Heart left ventricle (tissue), 16 donors: ENCODE data around the gene HS3ST3A1. TPM values are rescaled to one million over a fixed set of nuclear protein-coding genes. Genes with fewer than 3 reads are reported as not detected.

Source experiments
- ATAC-seq, 4 donors: fragments of 200-7000 bp; cut with Tn5 transposase; one replicate each; pipeline ENCODE4 v1.9.1; 2020 to 2022; ENCODE audit warnings: moderate library complexity in 4 of 4, mild to moderate bottlenecking in 3 of 4, moderate number of reproducible peaks in 1 of 4
- DNase-seq, 5 donors: peaks; one replicate each; pipeline ENCODE4 v3.0.0-alpha.2; 2020
- H3K27ac ChIP-seq, 12 donors: fragments of 200-600 bp; sonication (generic) in 4 of 12; one replicate each; pipeline versions ENCODE4 v1.5.0 to v1.8.0; 2016 to 2022; ENCODE audit warnings: mild to moderate bottlenecking in 2 of 12
- H3K27me3 ChIP-seq, 9 donors: fragments of 200-600 bp; sonication (generic) in 2 of 9; one replicate each; pipeline versions ENCODE4 v1.5.1 to v1.8.0; 2016 to 2022; ENCODE audit warnings: mild to moderate bottlenecking in 3 of 9
- H3K36me3 ChIP-seq, 9 donors: fragments of 200-600 bp; sonication (generic) in 2 of 9; one replicate each; pipeline versions ENCODE4 v1.5.0 to v1.8.0; 2018 to 2022; ENCODE audit warnings: mild to moderate bottlenecking in 2 of 9
- H3K4me1 ChIP-seq, 12 donors: fragments of 200-600 bp; sonication (generic) in 4 of 12; one replicate each; pipeline versions ENCODE4 v1.5.0 to v1.8.0; 2016 to 2022; ENCODE audit warnings: mild to moderate bottlenecking in 3 of 12
- H3K4me3 ChIP-seq, 12 donors: fragments of 200-600 bp; sonication (generic) in 4 of 12; one replicate each; pipeline versions ENCODE4 v1.5.0 to v1.8.0; 2017 to 2022; ENCODE audit warnings: mild to moderate bottlenecking in 9 of 12, moderate library complexity in 4 of 12
- H3K9me3 ChIP-seq, 12 donors: fragments of 200-600 bp; sonication (generic) in 4 of 12; one replicate each; pipeline versions ENCODE4 v1.5.0 to v1.8.0; 2016 to 2022; ENCODE audit warnings: mild to moderate bottlenecking in 1 of 12
- POLR2A ChIP-seq, 2 donors: fragments of 450-650 bp; IDR thresholded peaks; one replicate each; pipeline ENCODE4 v1.6.1; 2017; ENCODE audit warnings: antibody characterized with exemption in 2 of 2, mild to moderate bottlenecking in 2 of 2, moderate library complexity in 2 of 2
- WGBS, 4 donors: extraction: QIAGEN DNeasy Blood & Tissue Kit in 2 of 4; methylation state at CpG; one replicate each; pipeline versions ENCODE4 v1.1.5 to v1.1.7; 2013 to 2018; 5-methylcytosine and 5-hydroxymethylcytosine counted together
- intact Hi-C, 10 donors: fragments of 100-400 bp; cut with DNase I; formaldehyde crosslinking; loops; one replicate each; pipeline versions ENCODE4 v1.11.1 to v1.14.2; 2022
- polyA plus RNA-seq, 2 donors: library from polyadenylated mRNA; stranded (reverse); fragments of 200-250 nt; gene quantifications; one replicate each; pipeline ENCODE4 v1.2.3, GENCODE V29; 2013
- total RNA-seq, 9 donors: library from RNA; depleted of rRNA in 2 of 9; stranded (reverse); fragments of >200 nt in 2 of 9; fragmentation: NEBNext Ultra II Directional in 3 of 9; extraction: Animal tissue kit (Norgen Biotek cat#: 25700) in 3 of 9; gene quantifications; one replicate each; pipeline versions ENCODE4 v1.1.0 to v1.2.4, GENCODE V29; 2016 to 2023
- TF ChIP-seq, protein P1 (sequence below), 12 donors: fragments of 200-600 bp; sonication (generic) in 4 of 12; IDR thresholded peaks; one replicate each; pipeline versions ENCODE4 v1.5.0 to v1.8.0; 2018 to 2022; ENCODE audit warnings: antibody characterized with exemption in 12 of 12, mild to moderate bottlenecking in 5 of 12
- donor health status: ischemic (EF 13 %, LVEDD 7.1; RV severe dilation, severe dysfunction).
- donor health status: healthy with polysubstance abuse.
- donor health status: DM: no; HTN: yes; CAD: no.
- donor health status: DM: no; HTN: no; CAD: no.
- donor health status: ischemic (EF 25% LVEDD 6.9; RV normal size, moderate dysfunction).
- donor health status: ischemic (EF 25% LVEDD 5.7; RV mildly dilated, moderate dysfunction).
- donor health status: healthy.
- donor health status: DM: yes; HTN: yes; CAD: no.
- donor health status: ischemic (EF 35%, LVEDD 5.7; RV mildly dilated, moderate dysfunction).
- donor health status: nonischemic (EF 11% LVEDD 7.7; RV severe dilation, severe dysfunction).
- donor health status: DM: yes; HTN: yes; CAD: no.
- donor health status: PGD.
- donor health status: ischemic (EF 29% LVEDD 5.4; RV normal size, mild dysfunction).
- donor health status: nonischemic (EF 23%, LVEDD 6.1; RV moderate dilation, normal function).

Gene HS3ST3A1
- total and polyA plus RNA-seq, 11 donors: 0.08 to 5.7 (median 1.8) TPM

DNA sequence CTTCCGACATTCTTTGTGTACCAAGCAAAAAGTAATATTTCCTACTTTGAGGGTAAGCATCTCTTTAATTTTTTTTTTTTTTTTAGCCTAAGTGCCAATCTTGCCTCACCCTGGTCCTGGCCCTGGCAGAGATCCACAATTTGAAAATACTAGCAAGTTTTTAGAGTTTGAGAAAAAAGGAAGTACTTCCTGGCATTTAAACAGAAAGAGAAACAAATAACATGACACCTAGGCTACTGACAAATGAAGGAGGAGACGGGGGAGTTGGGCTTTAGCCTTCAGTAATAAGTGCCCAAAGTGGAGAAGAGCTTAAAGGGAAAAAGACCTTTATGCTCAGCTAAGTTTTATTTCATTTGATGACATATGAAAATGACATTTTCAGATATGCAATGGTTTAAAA is 92.8 kb downstream of the HS3ST3A1 start:
- TF ChIP-seq POLR2A (IDR thresholded peaks at IDR 0.05): no peak
- TF ChIP-seq, protein P1, sequence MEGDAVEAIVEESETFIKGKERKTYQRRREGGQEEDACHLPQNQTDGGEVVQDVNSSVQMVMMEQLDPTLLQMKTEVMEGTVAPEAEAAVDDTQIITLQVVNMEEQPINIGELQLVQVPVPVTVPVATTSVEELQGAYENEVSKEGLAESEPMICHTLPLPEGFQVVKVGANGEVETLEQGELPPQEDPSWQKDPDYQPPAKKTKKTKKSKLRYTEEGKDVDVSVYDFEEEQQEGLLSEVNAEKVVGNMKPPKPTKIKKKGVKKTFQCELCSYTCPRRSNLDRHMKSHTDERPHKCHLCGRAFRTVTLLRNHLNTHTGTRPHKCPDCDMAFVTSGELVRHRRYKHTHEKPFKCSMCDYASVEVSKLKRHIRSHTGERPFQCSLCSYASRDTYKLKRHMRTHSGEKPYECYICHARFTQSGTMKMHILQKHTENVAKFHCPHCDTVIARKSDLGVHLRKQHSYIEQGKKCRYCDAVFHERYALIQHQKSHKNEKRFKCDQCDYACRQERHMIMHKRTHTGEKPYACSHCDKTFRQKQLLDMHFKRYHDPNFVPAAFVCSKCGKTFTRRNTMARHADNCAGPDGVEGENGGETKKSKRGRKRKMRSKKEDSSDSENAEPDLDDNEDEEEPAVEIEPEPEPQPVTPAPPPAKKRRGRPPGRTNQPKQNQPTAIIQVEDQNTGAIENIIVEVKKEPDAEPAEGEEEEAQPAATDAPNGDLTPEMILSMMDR (IDR thresholded peaks at IDR 0.05): no peak
- H3K9me3 ChIP-seq: no peaks in the 10 kb centered on the region
- peaks cover 0 to 7% (median 0%) of the 10 kb centered on the region in 12 donors for H3K4me1 ChIP-seq
- 59 to 80% (median 71%) methylated on average over 2 of the region's 2 CpGs for WGBS, 4 donors
- intact Hi-C loops: no loop called here
- no peak overlapping the region for H3K4me3 ChIP-seq
- H3K27me3 ChIP-seq: peaks cover 0 to 7% (median 0%) of the 10 kb centered on the region in 9 donors
- H3K36me3 ChIP-seq: no peaks in the 10 kb centered on the region
- DNase-seq: no peak
- no peak for ATAC-seq
- no peak overlapping the region for H3K27ac ChIP-seq

DNA sequence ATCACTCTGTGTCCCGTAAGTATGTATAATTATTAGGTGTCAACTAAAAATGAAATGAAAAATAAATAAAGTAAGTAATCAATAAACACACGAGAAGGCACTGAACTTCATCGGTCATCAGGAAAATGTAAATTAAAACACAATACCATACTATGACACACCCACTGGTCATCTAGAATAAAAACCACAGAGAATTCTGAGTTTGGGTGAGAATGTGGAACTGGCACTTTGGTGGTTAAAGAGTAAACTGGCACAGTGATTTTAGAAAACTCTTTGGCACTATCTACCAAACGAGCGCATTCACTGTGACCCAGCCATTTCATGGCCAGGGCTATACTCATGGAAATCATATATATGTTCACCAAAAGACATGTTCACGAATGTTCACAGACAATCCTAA is 98.2 kb downstream of the HS3ST3A1 start:
- ATAC-seq: no peak
- Histone ChIP-seq H3K27ac (no peak overlapping the region), H3K4me1 (no peaks in the 10 kb centered on the region), H3K4me3 (no peak overlapping the region), H3K27me3 (no peaks in the 10 kb centered on the region), H3K36me3 (no peaks in the 10 kb centered on the region), H3K9me3 (no peaks in the 10 kb centered on the region)
- DNase-seq: no peak
- 78 to 91% (median 86%) methylated on average over 6 of the region's 6 CpGs for WGBS, 4 donors
- intact Hi-C loops: no loop called here
- TF ChIP-seq POLR2A (IDR thresholded peaks at IDR 0.05): no peak
- TF ChIP-seq, protein P1 (IDR thresholded peaks at IDR 0.05): no peak

DNA sequence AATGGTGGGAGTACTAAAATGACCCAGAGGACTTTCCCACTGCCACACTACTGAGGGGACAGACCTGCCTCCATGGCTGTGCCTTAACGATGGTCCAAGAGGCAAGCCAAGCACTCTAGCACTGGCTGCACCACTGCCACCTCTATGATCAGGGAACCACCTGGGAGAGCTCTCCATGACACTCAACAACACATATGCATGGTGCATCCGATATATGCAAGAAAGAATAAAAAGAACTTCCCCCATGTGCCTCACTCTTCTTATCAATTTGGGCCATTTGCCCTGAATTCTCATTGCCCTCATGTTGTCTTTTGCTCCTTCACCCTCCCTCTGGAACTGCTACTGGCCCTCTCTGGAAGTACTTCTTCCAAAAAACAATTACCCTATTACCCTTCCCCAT is 99.5 kb downstream of the HS3ST3A1 start:
- Histone ChIP-seq H3K4me3 (no peak overlapping the region), H3K27me3 (no peaks in the 10 kb centered on the region), H3K27ac (no peak overlapping the region), H3K36me3 (no peaks in the 10 kb centered on the region), H3K9me3 (no peaks in the 10 kb centered on the region), H3K4me1 (no peaks in the 10 kb centered on the region)
- intact Hi-C loops: no loop called here
- no peak for DNase-seq
- TF ChIP-seq, protein P1 (IDR thresholded peaks at IDR 0.05): no peak
- TF ChIP-seq POLR2A (IDR thresholded peaks at IDR 0.05): no peak
- no peak for ATAC-seq
- 82 to 95% (median 89%) methylated on average over 2 of the region's 2 CpGs for WGBS, 4 donors

DNA sequence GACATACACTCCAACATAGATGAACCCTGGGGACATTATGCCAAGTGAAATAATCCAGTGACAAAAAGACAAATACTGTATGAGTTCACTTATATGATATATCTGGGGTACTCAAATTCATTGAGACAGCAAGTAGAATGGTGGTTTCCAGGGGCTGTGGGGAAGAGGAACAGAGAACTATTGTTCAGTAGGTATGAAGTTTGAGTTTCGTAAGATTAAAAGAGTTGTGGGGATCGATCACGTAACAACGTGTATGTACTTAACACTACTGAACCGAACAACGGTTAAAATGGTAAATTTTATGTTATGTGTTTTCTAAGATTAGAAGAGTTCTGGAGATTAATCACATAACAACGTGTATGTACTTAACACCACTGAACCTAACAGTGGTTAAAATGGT is 100.8 kb downstream of the HS3ST3A1 start:
- intact Hi-C loops: no loop called here
- Histone ChIP-seq H3K27ac (no peak overlapping the region), H3K36me3 (no peaks in the 10 kb centered on the region), H3K4me3 (no peak overlapping the region), H3K4me1 (no peaks in the 10 kb centered on the region), H3K27me3 (no peaks in the 10 kb centered on the region), H3K9me3 (no peaks in the 10 kb centered on the region)
- TF ChIP-seq, protein P1 (IDR thresholded peaks at IDR 0.05): no peak
- TF ChIP-seq POLR2A (IDR thresholded peaks at IDR 0.05): no peak
- no peak for DNase-seq
- WGBS, 4 donors: 90 to 92% (median 91%) methylated on average over 7 of the region's 7 CpGs
- ATAC-seq: no peak
